GM18873 (cell line): ENCODE data around the gene RSRC1.

Experiments used
- ATAC-seq: cut with Tn5 transposase; IDR thresholded peaks from one replicate; pipeline ENCODE4 v1.9.1; 2021; ENCODE audit warnings: mild to moderate bottlenecking, moderate library complexity, moderate number of reproducible peaks; ENCODE audit not compliant: unreplicated experiment, low FRiP score

The RSRC1 gene

GRCh38 chr3:158560979-158561378, 451.1 kb downstream of the RSRC1 start:
- no peak for ATAC-seq

GRCh38 chr3:158562674-158563073, 452.8 kb downstream of the RSRC1 start:
- ATAC-seq = no peak

GRCh38 chr3:158563076-158563475, 453.2 kb downstream of the RSRC1 start:
- ATAC-seq = no peak

- no peak for ATAC-seq
Observed at GRCh38 chr3:158565076-158565475, 455.2 kb downstream of the RSRC1 start.

GRCh38 chr3:158568784-158569183, 458.9 kb downstream of the RSRC1 start:
- no peak for ATAC-seq

- ATAC-seq = no peak
Observed at GRCh38 chr3:158569794-158570193, 459.9 kb downstream of the RSRC1 start.

GRCh38 chr3:158570999-158571702, 461.3 kb downstream of the RSRC1 start, which contains the start of gene MLF1:
Gene MLF1 (plus strand): TSS chr3:158571194. CDS start chr3:158571301, 107 bp downstream.
- peak; percentile 100 for ATAC-seq

- ATAC-seq = no peak
Observed at GRCh38 chr3:158571969-158572765, 462.3 kb downstream of the RSRC1 start.

GRCh38 chr3:158572766-158573060, 462.8 kb downstream of the RSRC1 start:
- no peak for ATAC-seq

GRCh38 chr3:158573714-158574113, 463.8 kb downstream of the RSRC1 start:
- no peak for ATAC-seq

- ATAC-seq = no peak
Observed at GRCh38 chr3:158574646-158575045, 464.8 kb downstream of the RSRC1 start.

GRCh38 chr3:158590223-158590622, 480.3 kb downstream of the RSRC1 start:
- no peak for ATAC-seq
